Activated naive CD4-positive, alpha-beta T cell treated with anti-CD3 and anti-CD28 coated beads, Interleukin-2, amount 50 U/mL, for 16 hours (primary cell): ENCODE results near the gene MAP3K8.

ENCODE experiments used
- DNase-seq: peaks from one replicate; pipeline ENCODE4 v3.0.0-alpha.2; 2020

Gene MAP3K8

GRCh38 chr10:30433730-30434272 lies at the start of gene MAP3K8:
Gene MAP3K8 (plus strand): TSS chr10:30434184. CDS start chr10:30438939, 4,755 bp downstream.
- peak; percentile 84 for DNase-seq

GRCh38 chr10:30384701-30385201 lies 49.2 kb upstream of the MAP3K8 start:
- no peak for DNase-seq

- DNase-seq: no peak
These were observed 47.0 kb upstream of the MAP3K8 start for GRCh38 chr10:30386801-30387588.

- no peak for DNase-seq
These were observed 46.2 kb upstream of the MAP3K8 start for GRCh38 chr10:30387646-30388243.

GRCh38 chr10:30389543-30389942 lies 44.4 kb upstream of the MAP3K8 start:
- no peak for DNase-seq

- no peak for DNase-seq
These were observed 43.8 kb upstream of the MAP3K8 start for GRCh38 chr10:30390207-30390606.

GRCh38 chr10:30391266-30391665 lies 42.7 kb upstream of the MAP3K8 start:
- no peak for DNase-seq

GRCh38 chr10:30392564-30392990 lies 41.4 kb upstream of the MAP3K8 start:
- DNase-seq: peak; percentile 71

- DNase-seq: no peak
These were observed 37.7 kb upstream of the MAP3K8 start for GRCh38 chr10:30396293-30396692.

- no peak for DNase-seq
These were observed 37.3 kb upstream of the MAP3K8 start for GRCh38 chr10:30396698-30397097.

GRCh38 chr10:30398193-30398592 lies 35.8 kb upstream of the MAP3K8 start:
- DNase-seq: no peak

- DNase-seq: no peak
These were observed 35.2 kb upstream of the MAP3K8 start for GRCh38 chr10:30398788-30399187.

- DNase-seq: no peak
These were observed 30.5 kb upstream of the MAP3K8 start for GRCh38 chr10:30403494-30403893.

GRCh38 chr10:30404540-30404939 lies 29.4 kb upstream of the MAP3K8 start:
- no peak for DNase-seq

- DNase-seq: no peak
These were observed 22.7 kb upstream of the MAP3K8 start for GRCh38 chr10:30411263-30411662.

- DNase-seq: no peak
These were observed 21.1 kb upstream of the MAP3K8 start for GRCh38 chr10:30412901-30413300.

GRCh38 chr10:30413996-30414576 lies 19.9 kb upstream of the MAP3K8 start:
- DNase-seq: no peak

GRCh38 chr10:30415593-30415992 lies 18.4 kb upstream of the MAP3K8 start:
- no peak for DNase-seq

GRCh38 chr10:30417301-30417700 lies 16.7 kb upstream of the MAP3K8 start:
- DNase-seq: no peak

GRCh38 chr10:30420266-30420665 lies 13.7 kb upstream of the MAP3K8 start:
- DNase-seq: no peak

GRCh38 chr10:30420766-30421165 lies 13.2 kb upstream of the MAP3K8 start:
- no peak for DNase-seq

GRCh38 chr10:30422151-30422695 lies 11.8 kb upstream of the MAP3K8 start:
- DNase-seq: no peak

GRCh38 chr10:30422981-30423654 lies 10.9 kb upstream of the MAP3K8 start:
- no peak for DNase-seq
